Endothelial cell of umbilical vein (primary cell): ENCODE measurements around the gene NOXRED1. TPM values are rescaled to one million over a fixed set of nuclear protein-coding genes. Genes with fewer than 3 reads are reported as not detected.
A peak's percentile ranks its signal among the peaks of the same experiment; 100 is the strongest.

Source experiments
- BruUV-seq: library from RNA; stranded (reverse); fragments of 400-500 nt; replicated peaks from 2 replicates; lab custom pipeline; 2021; lab: Mats Ljungman, UMichigan
- CTCF ChIA-PET: fragments of 300-600, 350-600 bp; sonication (Branson Sonifier 250); formaldehyde crosslinking; loops from one replicate; lab custom pipeline; 2021; ENCODE audit warnings: antibody characterized with exemption, inconsistent platforms; lab: Charles Lee
- POLR2A ChIA-PET: fragments of 300-600, 350-600 bp; sonication (Branson Sonifier 250); formaldehyde crosslinking; loops from one replicate; lab custom pipeline; 2021; ENCODE audit warnings: antibody characterized with exemption, inconsistent platforms; lab: Charles Lee
- DNase-seq: peaks from one replicate; pipeline ENCODE4 v3.0.0-alpha.2; 2011; ENCODE audit warnings: low read depth, low spot score
- FAIRE-seq: peaks from 2 replicates; lab custom pipeline; 2011; peaks lifted over from hg19 to GRCh38; lab: Jason Lieb, UNC
- H2AFZ ChIP-seq: 2 replicates; pipeline ENCODE4 v1.6.0; 2012; ENCODE audit warnings: low read depth, low read length, control low read depth, inconsistent platforms
- H3K27ac ChIP-seq: 2 replicates; pipeline ENCODE4 v1.5.1; 2011; ENCODE audit warnings: low read depth, mild to moderate bottlenecking, control low read depth, low read length, moderate library complexity; ENCODE audit not compliant: insufficient read depth
- H3K27me3 ChIP-seq, 2 experiments: 2 replicates each; pipeline versions ENCODE4 v1.6.0 to v1.6.1; 2011; ENCODE audit warnings: low read length in 2 of 2, mixed read lengths in 1 of 2; ENCODE audit not compliant: control insufficient read depth in 2 of 2, insufficient read depth in 2 of 2
- H3K36me3 ChIP-seq, 2 experiments: 2 replicates in 1 of 2; 3 replicates in 1 of 2; pipeline ENCODE4 v1.5.1; 2011; ENCODE audit warnings: low read length in 2 of 2, mild to moderate bottlenecking in 1 of 2, moderate library complexity in 1 of 2; ENCODE audit not compliant: control insufficient read depth in 2 of 2, insufficient read depth in 2 of 2; ENCODE audit errors: extremely low read depth in 1 of 2
- H3K4me1 ChIP-seq: 3 replicates; pipeline ENCODE4 v1.5.1; 2011; ENCODE audit warnings: mild to moderate bottlenecking, low read length; ENCODE audit not compliant: control insufficient read depth, insufficient read depth; ENCODE audit errors: extremely low read depth
- H3K4me2 ChIP-seq: 2 replicates; pipeline ENCODE4 v1.6.1; 2011; ENCODE audit warnings: low read length, control low read depth, mixed read lengths; ENCODE audit not compliant: insufficient read depth
- H3K4me3 ChIP-seq, 3 experiments: fragments of 200-600 bp in 1 of 3; sonication (generic), shearing (Covaris generic) in 1 of 3; replicated peaks in 1 of 3; 2 replicates each; pipeline ENCODE4 v1.5.1; 2011 to 2016; ENCODE audit warnings: control low read depth in 3 of 3, low read length in 3 of 3, mild to moderate bottlenecking in 2 of 3, inconsistent platforms in 1 of 3, low read depth in 1 of 3, moderate library complexity in 1 of 3; ENCODE audit not compliant: insufficient read depth in 1 of 3
- H3K79me2 ChIP-seq: 2 replicates; pipeline ENCODE4 v1.6.0; 2012; ENCODE audit warnings: low read length, inconsistent platforms; ENCODE audit not compliant: control insufficient read depth, insufficient read depth
- H3K9ac ChIP-seq: replicated peaks from 2 replicates; pipeline ENCODE3; 2011; ENCODE audit warnings: low read length, control low read depth; ENCODE audit not compliant: insufficient read depth; ENCODE audit errors: extremely low read depth
- H3K9me1 ChIP-seq: replicated peaks from 3 replicates; pipeline ENCODE4 v1.6.0; 2011; ENCODE audit warnings: mild to moderate bottlenecking, low read length; ENCODE audit not compliant: control insufficient read depth, insufficient read depth; ENCODE audit errors: extremely low read depth
- H3K9me3 ChIP-seq: replicated peaks from 2 replicates; pipeline ENCODE4 v1.5.1; 2012; ENCODE audit warnings: low read length, inconsistent platforms; ENCODE audit not compliant: control insufficient read depth, insufficient read depth
- H4K20me1 ChIP-seq: replicated peaks from 2 replicates; pipeline ENCODE3; 2011; ENCODE audit warnings: mild to moderate bottlenecking, low read length; ENCODE audit not compliant: control insufficient read depth, insufficient read depth; ENCODE audit errors: extremely low read depth
- EZH2 ChIP-seq: IDR thresholded peaks from 2 replicates; pipeline ENCODE4 v1.6.1; 2012; ENCODE audit warnings: borderline replicate concordance, low read depth, mild to moderate bottlenecking, moderate library complexity, low read length, inconsistent platforms; ENCODE audit not compliant: severe bottlenecking
- FOS ChIP-seq: IDR thresholded peaks from 2 replicates; pipeline ENCODE4 v1.6.1; 2011; ENCODE audit warnings: mild to moderate bottlenecking, low read length, moderate library complexity, borderline replicate concordance; ENCODE audit not compliant: insufficient read depth
- GATA2 ChIP-seq: IDR thresholded peaks from 2 replicates; pipeline ENCODE4 v1.7.0; 2011; ENCODE audit warnings: low read depth, mild to moderate bottlenecking, moderate library complexity, mixed read lengths, low read length; ENCODE audit not compliant: insufficient read length, insufficient read depth
- JUN ChIP-seq: IDR thresholded peaks from 2 replicates; pipeline ENCODE4 v1.6.1; 2011; ENCODE audit warnings: borderline replicate concordance, low read depth; ENCODE audit not compliant: insufficient read length, insufficient read depth
- MYC ChIP-seq: IDR thresholded peaks from one replicate; pipeline ENCODE4 v1.6.1; 2011; ENCODE audit warnings: mild to moderate bottlenecking, low read depth, low read length
- POLR2A ChIP-seq: IDR thresholded peaks from 2 replicates; pipeline ENCODE4 v1.6.1; 2012; ENCODE audit warnings: low read depth, mild to moderate bottlenecking, control low read depth, low read length
- POLR2AphosphoS5 ChIP-seq: IDR thresholded peaks from 2 replicates; pipeline ENCODE4 v1.6.1; 2012; ENCODE audit warnings: low read depth, mild to moderate bottlenecking, control low read depth, low read length, moderate library complexity; ENCODE audit not compliant: insufficient read depth
- dilution Hi-C: fragments of 300-500 bp; cut with MboI; formaldehyde crosslinking; loops from one replicate; pipeline ENCODE4 v1.15.0; 2019; ENCODE audit warnings: low sequenced_read_pairs; ENCODE audit not compliant: extremely low pct_ligation_motif_present
- intact Hi-C: fragments of 100-400 bp; cut with micrococcal nuclease; formaldehyde crosslinking; loops from one replicate; pipeline ENCODE4 v1.10.0; 2022
- polyA plus RNA-seq, 4 experiments: library from polyadenylated mRNA; depleted of rRNA in 3 of 4; stranded (reverse) in 3 of 4; unstranded in 1 of 4; fragments of >200 nt; gene quantifications; 2 replicates each; pipeline versions ENCODE4 v1.2.1 to v1.2.3, GENCODE V29; 2011 to 2012; ENCODE audit warnings: missing spikeins in 1 of 4
- total RNA-seq: library from RNA; stranded (reverse); gene quantifications from 2 replicates; pipeline ENCODE4 v1.2.3, GENCODE V29; 2021
- TF ChIP-seq, protein P1 (sequence below): IDR thresholded peaks from 2 replicates; pipeline ENCODE4 v1.6.1; 2011; ENCODE audit not compliant: insufficient read depth, insufficient read length
- TF ChIP-seq, protein P2 (sequence below), 2 donors: IDR thresholded peaks; 1 replicate in 1 of 2; 2 replicates in 1 of 2; pipeline ENCODE4 v1.5.1; 2011; ENCODE audit warnings: low read length in 2 of 2, mild to moderate bottlenecking in 2 of 2, moderate library complexity in 2 of 2, control low read depth in 1 of 2, inconsistent platforms in 1 of 2, low read depth in 1 of 2; ENCODE audit not compliant: insufficient read depth in 1 of 2; ENCODE audit errors: extremely low read depth in 1 of 2

NOXRED1 gene
- total and polyA plus RNA-seq, 2 donors (not counting 3 experiments of a cell fraction or from before 2014, with no cell fraction given) = 0.15 to 0.33 TPM

DNA sequence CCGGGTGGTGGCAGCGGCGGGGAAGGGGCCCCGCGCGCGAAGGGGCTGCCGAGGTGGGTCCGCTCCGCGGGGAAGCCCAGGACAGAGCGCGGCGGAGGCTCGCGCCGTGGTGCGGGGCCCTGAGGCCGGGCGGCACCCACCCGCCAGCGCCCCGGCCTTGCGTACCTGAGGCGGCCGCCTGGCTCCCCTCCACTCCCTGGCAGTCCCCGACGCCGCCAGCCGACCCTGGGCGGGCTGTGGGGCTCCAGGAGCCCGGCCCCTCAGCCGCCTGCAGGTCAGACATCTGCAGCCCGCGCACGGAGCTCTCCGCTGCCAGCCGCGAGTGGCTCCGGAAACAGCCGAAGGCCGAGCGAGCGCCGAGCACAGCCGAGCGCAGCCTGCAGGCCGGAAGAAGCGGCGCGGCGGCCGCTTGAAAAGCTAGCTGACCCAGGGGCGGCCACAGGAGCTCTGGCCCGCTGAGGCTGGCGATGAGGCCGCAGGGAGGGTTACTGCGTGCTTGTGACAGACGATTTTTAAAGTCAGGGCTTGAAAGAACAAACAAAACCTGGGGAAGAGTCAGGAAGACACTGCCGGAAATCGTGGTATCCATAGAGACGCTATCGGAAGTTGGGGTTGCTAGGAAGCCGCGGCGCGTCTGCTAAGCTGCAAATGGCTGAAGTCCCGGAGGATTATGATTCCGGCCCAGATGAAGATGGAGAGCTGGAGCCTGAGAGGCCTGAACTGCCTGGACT is 46.4 kb downstream of the NOXRED1 start, which contains the start of the genes SAMD15 and TMED8:
TSS of gene SAMD15 (plus strand) at position 609 of the 731 bp plus-strand sequence. CDS start at position 649, 40 bp downstream.
TSS of gene TMED8 (minus strand) at position 324 of the 731 bp plus-strand sequence. CDS start at position 283, 41 bp downstream.
- POLR2A ChIA-PET = interaction anchor here (0.6 to 1.5 kb wide), 3 partner anchors 56 to 264 kb away, joined by 3 to 8 read pairs (median 4); partner anchors contain the start of genes GSTZ1 and POMT2
- Histone ChIP-seq H3K4me1 (peaks cover 15% of the 10 kb centered on the region), H3K4me2 (peak within 1 kb of the TSS; percentile 93), H3K36me3 (no peaks in the 10 kb centered on the region), H3K9me3 (no peaks in the 10 kb centered on the region), H4K20me1 (no peaks in the 10 kb centered on the region), H3K4me3 (peak within 1 kb of the TSS; percentile 58 to 76 (median 69)), H3K27ac (peak within 1 kb of the TSS; percentile 71), H3K27me3 (no peaks in the 10 kb centered on the region), H3K79me2 (peaks cover 9% of the 10 kb centered on the region), H2AFZ (peak within 1 kb of the TSS; percentile 81), H3K9ac (peak within 1 kb of the TSS; percentile 79), H3K9me1 (no peaks in the 10 kb centered on the region)
- intact Hi-C loops = loop anchor here (1.0 kb wide), 3 partner anchors 57 to 80 kb away; partner anchors contain the start of genes POMT2 and VIPAS39
- CTCF ChIA-PET = interaction anchor here (0.7 to 1.9 kb wide), 11 partner anchors 14 to 590 kb away, joined by 3 to 15 read pairs (median 3); partner anchors contain the start of genes GSTZ1 and POMT2
- peak; percentile 94 for FAIRE-seq
- dilution Hi-C loops = no loop called here
- BruUV-seq = no TSS peak
- DNase-seq = peak; percentile 95
- TF ChIP-seq MYC (no peak), POLR2A (peak; percentile 58), EZH2 (no peak), FOS (no peak), JUN (no peak), POLR2AphosphoS5 (peak; percentile 26), GATA2 (no peak)
- TF ChIP-seq, protein P1, sequence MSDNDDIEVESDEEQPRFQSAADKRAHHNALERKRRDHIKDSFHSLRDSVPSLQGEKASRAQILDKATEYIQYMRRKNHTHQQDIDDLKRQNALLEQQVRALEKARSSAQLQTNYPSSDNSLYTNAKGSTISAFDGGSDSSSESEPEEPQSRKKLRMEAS = no peak
- TF ChIP-seq, protein P2, sequence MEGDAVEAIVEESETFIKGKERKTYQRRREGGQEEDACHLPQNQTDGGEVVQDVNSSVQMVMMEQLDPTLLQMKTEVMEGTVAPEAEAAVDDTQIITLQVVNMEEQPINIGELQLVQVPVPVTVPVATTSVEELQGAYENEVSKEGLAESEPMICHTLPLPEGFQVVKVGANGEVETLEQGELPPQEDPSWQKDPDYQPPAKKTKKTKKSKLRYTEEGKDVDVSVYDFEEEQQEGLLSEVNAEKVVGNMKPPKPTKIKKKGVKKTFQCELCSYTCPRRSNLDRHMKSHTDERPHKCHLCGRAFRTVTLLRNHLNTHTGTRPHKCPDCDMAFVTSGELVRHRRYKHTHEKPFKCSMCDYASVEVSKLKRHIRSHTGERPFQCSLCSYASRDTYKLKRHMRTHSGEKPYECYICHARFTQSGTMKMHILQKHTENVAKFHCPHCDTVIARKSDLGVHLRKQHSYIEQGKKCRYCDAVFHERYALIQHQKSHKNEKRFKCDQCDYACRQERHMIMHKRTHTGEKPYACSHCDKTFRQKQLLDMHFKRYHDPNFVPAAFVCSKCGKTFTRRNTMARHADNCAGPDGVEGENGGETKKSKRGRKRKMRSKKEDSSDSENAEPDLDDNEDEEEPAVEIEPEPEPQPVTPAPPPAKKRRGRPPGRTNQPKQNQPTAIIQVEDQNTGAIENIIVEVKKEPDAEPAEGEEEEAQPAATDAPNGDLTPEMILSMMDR (IDR thresholded peaks at IDR 0.05; ENCODE audit: extremely low read depth in 1 of 2, insufficient read depth in 1 of 2, low read depth in 1 of 2, low read length in 2 of 2) = peak in 1 of 2 donors; percentile 30
